HepG2 (cell line): ENCODE data around the gene CUL1. TPM values are rescaled to one million over a fixed set of nuclear protein-coding genes. Genes with fewer than 3 reads are reported as not detected.

Source experiments
- ATAC-seq: fragments of 200-7000 bp; cut with Tn5 transposase; 3 replicates; pipeline ENCODE4 v1.9.1; 2020; ENCODE audit warnings: mild to moderate bottlenecking, moderate library complexity
- BruUV-seq: library from RNA; stranded (reverse); fragments of 400-500 nt; replicated peaks from 2 replicates; lab custom pipeline; 2021; lab: Mats Ljungman, UMichigan
- CTCF ChIA-PET: fragments of 300-600 bp; formaldehyde crosslinking; extraction: SDS; loops from one replicate; lab custom pipeline; 2021; ENCODE audit warnings: low total read pairs, inconsistent platforms, low intra/inter-chr PET ratio; lab: Yijun Ruan, JAX
- POLR2A ChIA-PET: fragments of 350-600 bp; sonication (Branson Sonifier 250); formaldehyde crosslinking; loops from one replicate; lab custom pipeline; 2020; ENCODE audit warnings: antibody characterized with exemption, inconsistent platforms; lab: Yijun Ruan, JAX
- DNase-seq: peaks from one replicate; pipeline ENCODE4 v3.0.0-alpha.2; 2015; ENCODE audit warnings: low spot score
- FAIRE-seq: peaks from 3 replicates; lab custom pipeline; 2011; peaks lifted over from hg19 to GRCh38; lab: Jason Lieb, UNC
- H2AFZ ChIP-seq: one replicate; pipeline ENCODE4 v1.6.1; 2011; ENCODE audit warnings: low read length, inconsistent platforms
- H3K27ac ChIP-seq: fragments of 300-600 bp; 3 replicates; pipeline ENCODE4 v1.8.0; 2011; ENCODE audit warnings: mixed run types, mild to moderate bottlenecking, mixed read lengths, low read length, inconsistent platforms; ENCODE audit not compliant: insufficient read depth; ENCODE audit errors: extremely low read length
- H3K27me3 ChIP-seq, 2 experiments: fragments of 200-600 bp in 1 of 2; 2 replicates in 1 of 2; 3 replicates in 1 of 2; pipeline versions ENCODE4 v1.6.0 to v1.8.0; 2011; ENCODE audit warnings: low read length in 2 of 2, mild to moderate bottlenecking in 2 of 2, moderate library complexity in 2 of 2, inconsistent platforms in 1 of 2; ENCODE audit not compliant: insufficient read depth in 2 of 2, control insufficient read depth in 1 of 2
- H3K36me3 ChIP-seq, 2 experiments: fragments of 200-600 bp in 1 of 2; replicated peaks in 1 of 2; 2 replicates in 1 of 2; 3 replicates in 1 of 2; pipeline versions ENCODE4 v1.5.1 to v1.8.0; 2011; ENCODE audit warnings: low read length in 2 of 2, inconsistent platforms in 1 of 2; ENCODE audit not compliant: insufficient read depth in 2 of 2, control insufficient read depth in 1 of 2
- H3K4me1 ChIP-seq: 2 replicates; pipeline ENCODE4 v1.5.1; 2012; ENCODE audit warnings: low read length, inconsistent platforms; ENCODE audit not compliant: insufficient read depth
- H3K4me2 ChIP-seq: 2 replicates; pipeline ENCODE4 v1.6.0; 2011; ENCODE audit warnings: low read depth, low read length, inconsistent platforms
- H3K4me3 ChIP-seq, 3 experiments: fragments of 200-600 bp in 1 of 3; sonication (generic), shearing (Covaris generic) in 1 of 3; replicated peaks in 1 of 3; 2 replicates each; pipeline ENCODE4 v1.5.1; 2011 to 2016; ENCODE audit warnings: low read length in 3 of 3, inconsistent platforms in 2 of 3, low read depth in 2 of 3, mild to moderate bottlenecking in 2 of 3, control low read depth in 1 of 3, mixed read lengths in 1 of 3; ENCODE audit not compliant: insufficient read depth in 1 of 3
- H3K79me2 ChIP-seq: one replicate; pipeline ENCODE4 v1.6.1; 2011; ENCODE audit warnings: low read length, inconsistent platforms; ENCODE audit not compliant: insufficient read depth
- H3K9ac ChIP-seq: 2 replicates; pipeline ENCODE4 v1.6.0; 2011; ENCODE audit warnings: mild to moderate bottlenecking, low read depth, low read length, inconsistent platforms; ENCODE audit not compliant: insufficient read depth
- H3K9me3 ChIP-seq: 2 replicates; pipeline ENCODE4 v1.5.1; 2012; ENCODE audit warnings: mild to moderate bottlenecking, low read length
- H4K20me1 ChIP-seq: 2 replicates; pipeline ENCODE4 v1.6.0; 2011; ENCODE audit warnings: inconsistent platforms, mild to moderate bottlenecking, low read length, moderate library complexity; ENCODE audit not compliant: insufficient read depth
- AKAP8 ChIP-seq: sonication (generic); formaldehyde crosslinking; IDR thresholded peaks from 2 replicates; pipeline ENCODE4 v1.5.1; 2020; ENCODE audit warnings: mild to moderate bottlenecking, missing genetic modification reagents
- BCL3 ChIP-seq: sonication (generic); formaldehyde crosslinking; IDR thresholded peaks from 2 replicates; pipeline ENCODE4 v1.5.1; 2020; ENCODE audit warnings: mild to moderate bottlenecking, missing genetic modification reagents, moderate library complexity
- HES4 ChIP-seq: sonication (generic); formaldehyde crosslinking; IDR thresholded peaks from 2 replicates; pipeline ENCODE4 v1.9.0; 2021; ENCODE audit warnings: mild to moderate bottlenecking, missing genetic modification reagents, borderline replicate concordance
- JUNB ChIP-seq: sonication (generic); formaldehyde crosslinking; IDR thresholded peaks from 2 replicates; pipeline ENCODE4 v1.8.0; 2022; ENCODE audit warnings: missing genetic modification reagents, mild to moderate bottlenecking, borderline replicate concordance
- KDM5A ChIP-seq: fragments of 200-600 bp; sonication (generic); IDR thresholded peaks from 2 replicates; pipeline ENCODE4 v1.7.0; 2018; ENCODE audit warnings: antibody characterized with exemption, mild to moderate bottlenecking, low read length, borderline replicate concordance
- POLR2AphosphoS5 ChIP-seq: IDR thresholded peaks from 2 replicates; pipeline ENCODE4 v1.6.1; 2012; ENCODE audit warnings: low read depth, low read length
- SAFB2 ChIP-seq: sonication (generic); formaldehyde crosslinking; IDR thresholded peaks from 2 replicates; pipeline ENCODE4 v1.5.1; 2020; ENCODE audit warnings: missing genetic modification reagents, low read depth, mild to moderate bottlenecking, borderline replicate concordance
- ZNF121 ChIP-seq: sonication (generic); formaldehyde crosslinking; IDR thresholded peaks from 2 replicates; pipeline ENCODE4 v1.5.0; 2020; ENCODE audit warnings: mild to moderate bottlenecking, missing genetic modification reagents
- ZNF142 ChIP-seq: sonication (generic); formaldehyde crosslinking; IDR thresholded peaks from 2 replicates; pipeline ENCODE4 v1.4.0; 2020; ENCODE audit warnings: missing genetic modification reagents
- ZNF569 ChIP-seq: sonication (generic); formaldehyde crosslinking; IDR thresholded peaks from 2 replicates; pipeline ENCODE4 v1.5.0; 2020; ENCODE audit warnings: mild to moderate bottlenecking, missing genetic modification reagents, moderate library complexity, borderline replicate concordance
- WGBS: methylation state at CpG from one replicate; pipeline ENCODE4 v1.1.6; 2017; ENCODE audit warnings: low lambda C conversion rate; 5-methylcytosine and 5-hydroxymethylcytosine counted together
- in situ Hi-C: cut with HindIII; loops from 2 replicates; pipeline ENCODE4 v1.10.0; 2017; ENCODE audit warnings: low pct_unique_long_range_greater_than_20kb; ENCODE audit not compliant: extremely low pct_ligation_motif_present
- intact Hi-C: fragments of 100-400 bp; cut with micrococcal nuclease; formaldehyde crosslinking; loops from one replicate; pipeline ENCODE4 v1.10.0; 2022; ENCODE audit not compliant: unreplicated experiment
- polyA plus RNA-seq, 8 experiments: library from polyadenylated mRNA; depleted of rRNA in 3 of 8; stranded (reverse) in 7 of 8; unstranded in 1 of 8; fragments of >200 nt; fragmentation: Illumina TruSeq in 4 of 8; extraction: Trizol in 4 of 8; gene quantifications; 2 replicates each; pipeline versions ENCODE4 v1.2.1 to v1.2.3, GENCODE V29; 2011 to 2016; ENCODE audit warnings: low read depth in 4 of 8, missing spikeins in 1 of 8, mixed read lengths in 1 of 8; ENCODE audit not compliant: insufficient read depth in 1 of 8
- total RNA-seq, 5 experiments: library from RNA; depleted of rRNA; stranded (reverse); fragments of >200 nt; fragmentation: Illumina TruSeq; extraction: Trizol; gene quantifications; 2 replicates each; pipeline ENCODE4 v1.2.3, GENCODE V29; 2016; ENCODE audit warnings: low read depth in 1 of 5

Gene CUL1
- total and polyA plus RNA-seq, 2 of the 13 experiments (the other 11 are each of a cell fraction or from before 2014, with no cell fraction given): 30.1 to 45.9 TPM

- WGBS: 100% methylated on average over 5 of the region's 5 CpGs
- H3K4me1 ChIP-seq: no peaks in the 10 kb centered on the region
- BruUV-seq: no TSS peak
- TF ChIP-seq POLR2AphosphoS5: 0 out of 2 replicates have a peak, but pooled peaks have one; percentile 29
- no peak for TF ChIP-seq BCL3
- no peak for TF ChIP-seq JUNB (CRISPR knock-in tag)
- no peak for TF ChIP-seq HES4 (CRISPR knock-in tag)
- TF ChIP-seq SAFB2 (CRISPR knock-in tag): no peak
- in situ Hi-C loops: no loop called here
- H3K9me3 ChIP-seq: no peaks in the 10 kb centered on the region
- no peak overlapping the region for H3K27ac ChIP-seq
- no peaks in the 10 kb centered on the region for H3K79me2 ChIP-seq
- ATAC-seq: peak; percentile 14
- ChIA-PET POLR2A (no interaction called here), CTCF (no interaction called here)
- H3K27me3 ChIP-seq: no peaks in the 10 kb centered on the region
- DNase-seq: no peak
- H3K4me2 ChIP-seq: no peak overlapping the region
- H3K4me3 ChIP-seq: no peak overlapping the region
- FAIRE-seq: no peak
- H3K36me3 ChIP-seq: peaks cover 15 to 39% of the 10 kb centered on the region in 2 experiments
- no peak overlapping the region for H2AFZ ChIP-seq
- H3K9ac ChIP-seq: no peak overlapping the region
- intact Hi-C loops: no loop called here
- no peaks in the 10 kb centered on the region for H4K20me1 ChIP-seq
Observed at GRCh38 chr7:148803094-148803493, 104.4 kb downstream of the CUL1 start.

GRCh38 chr7:148804343-148805235, 105.9 kb downstream of the CUL1 start:
- Histone ChIP-seq H2AFZ (no peak overlapping the region), H3K4me1 (no peaks in the 10 kb centered on the region), H3K79me2 (no peaks in the 10 kb centered on the region), H3K4me2 (no peak overlapping the region), H3K27ac (no peak overlapping the region), H3K4me3 (no peak overlapping the region), H3K36me3 (peaks cover 10 to 38% of the 10 kb centered on the region in 2 experiments), H3K9ac (no peak overlapping the region), H4K20me1 (no peaks in the 10 kb centered on the region), H3K9me3 (no peaks in the 10 kb centered on the region), H3K27me3 (no peaks in the 10 kb centered on the region)
- DNase-seq (no peak), FAIRE-seq (no peak), ATAC-seq (no peak; the same call in 2 of the 3 replicates)
- ChIA-PET CTCF (no interaction called here), POLR2A (no interaction called here)
- intact Hi-C loops: no loop called here
- in situ Hi-C loops: no loop called here
- BruUV-seq: no TSS peak
- 87% methylated on average over 10 of the region's 10 CpGs for WGBS
- TF ChIP-seq KDM5A: no peak
- TF ChIP-seq AKAP8 (CRISPR knock-in tag): no peak
- TF ChIP-seq ZNF121: no peak
- TF ChIP-seq ZNF569 (CRISPR knock-in tag): no peak
- TF ChIP-seq ZNF142 (CRISPR knock-in tag): no peak
